Activated T-cell treated with anti-CD3 and anti-CD28 coated beads for 48 hours (primary cell): Measurements from ENCODE around the gene GBA2.

Experiments used
- DNase-seq: peaks from one replicate; pipeline ENCODE4 v3.0.0-alpha.2; 2020; ENCODE audit warnings: low read depth

GBA2 gene

GRCh38 chr9:35690614-35691333 lies 58.3 kb downstream of the GBA2 start:
- DNase-seq: no peak

- no peak for DNase-seq
Observed at GRCh38 chr9:35690294-35690613, 58.8 kb downstream of the GBA2 start.

GRCh38 chr9:35689542-35690293 lies 59.3 kb downstream of the GBA2 start, which contains the start of gene TPM2:
TSS of gene TPM2 (minus strand) at chr9:35689925. CDS start at chr9:35689817, 108 bp downstream.
- no peak for DNase-seq

- DNase-seq: no peak
Observed at GRCh38 chr9:35688558-35689541, 60.2 kb downstream of the GBA2 start.

GRCh38 chr9:35687972-35688557 lies 61.0 kb downstream of the GBA2 start:
- no peak for DNase-seq

- no peak for DNase-seq
Observed at GRCh38 chr9:35687306-35687705, 61.7 kb downstream of the GBA2 start.
